Measurements from ENCODE around the gene CPLX1. TPM values are rescaled to one million over a fixed set of nuclear protein-coding genes. Genes with fewer than 3 reads are reported as not detected.

Gene CPLX1
- total RNA-seq, 1 experiment from 2014 or later: 3.9 TPM

- H3F3A ChIP-seq (ENCODE audit: insufficient read depth, low read depth): peaks cover 3% of the 10 kb centered on the region
- H3K27ac ChIP-seq: no peak overlapping the region
- no peaks in the 10 kb centered on the region for H3K9me3 ChIP-seq (ENCODE audit: insufficient read depth, low read depth)
- no peaks in the 10 kb centered on the region for H3K36me3 ChIP-seq (ENCODE audit: low read depth)
- H3K4me3 ChIP-seq: no peak overlapping the region
- no peaks in the 10 kb centered on the region for H3K79me2 ChIP-seq (ENCODE audit: low read depth)
- intact Hi-C loops (cut with micrococcal nuclease; ENCODE audit: unreplicated experiment): loop anchor here (10.0 kb wide), 1 partner anchor 47 kb away; no protein-coding TSS in a partner anchor
- CTCF ChIA-PET: no interaction called here
- no peaks in the 10 kb centered on the region for H3K9me2 ChIP-seq (ENCODE audit: insufficient read depth)
- BruUV-seq (replicated peaks): no TSS peak
- peaks cover 6% of the 10 kb centered on the region for H3K4me1 ChIP-seq (replicated peaks; ENCODE audit: insufficient read depth)
- no peak overlapping the region for H2AFZ ChIP-seq
- no peak overlapping the region for H3K4me2 ChIP-seq
- no peaks in the 10 kb centered on the region for H3K27me3 ChIP-seq (ENCODE audit: insufficient read depth, low read depth)
- POLR2A ChIA-PET (ENCODE audit: unreplicated experiment): no interaction called here
- no peak for DNase-seq
- H4K20me1 ChIP-seq (ENCODE audit: insufficient read depth): no peaks in the 10 kb centered on the region
- TF ChIP-seq CTCF (conservative IDR thresholded peaks at IDR 0.05): no peak
- no peak for TF ChIP-seq EZH2 (IDR thresholded peaks at IDR 0.05; ENCODE audit: low read depth)
Observed at GRCh38 chr4:788006-788635, 37.8 kb downstream of the CPLX1 start.

DNA sequence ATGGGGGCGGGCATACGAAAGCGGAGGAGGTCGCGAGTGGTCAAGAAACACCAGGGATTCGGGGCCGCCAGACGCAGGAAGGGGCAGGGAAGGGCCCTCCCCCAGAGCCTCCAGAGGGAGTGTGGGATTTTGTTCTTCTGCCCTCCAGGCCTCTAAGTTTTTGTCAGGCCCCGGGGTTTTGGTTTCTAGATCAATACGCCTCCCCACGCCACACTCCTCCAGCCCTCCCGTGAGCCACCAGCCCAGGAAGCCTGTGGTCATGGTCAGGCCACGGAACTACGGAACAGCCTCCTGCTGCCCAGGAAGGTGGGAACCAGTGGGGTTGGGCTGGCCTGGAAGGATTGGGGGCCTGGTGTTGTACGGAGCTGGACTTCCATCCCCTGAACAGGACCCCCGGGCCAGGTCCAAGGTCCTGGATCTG, 38.4 kb downstream of the CPLX1 start:
- H3K79me2 ChIP-seq (ENCODE audit: low read depth): no peaks in the 10 kb centered on the region
- H3K36me3 ChIP-seq (ENCODE audit: low read depth): no peaks in the 10 kb centered on the region
- peaks cover 8% of the 10 kb centered on the region for H3F3A ChIP-seq (ENCODE audit: insufficient read depth, low read depth)
- no peak overlapping the region for H3K4me3 ChIP-seq
- no peak overlapping the region for H3K4me2 ChIP-seq
- ChIA-PET CTCF (no interaction called here), POLR2A (ENCODE audit: unreplicated experiment) (no interaction called here)
- peaks cover 12% of the 10 kb centered on the region for H3K4me1 ChIP-seq (replicated peaks; ENCODE audit: insufficient read depth)
- no peak for TF ChIP-seq EZH2 (IDR thresholded peaks at IDR 0.05; ENCODE audit: low read depth)
- TF ChIP-seq CTCF (conservative IDR thresholded peaks at IDR 0.05): no peak
- H4K20me1 ChIP-seq (ENCODE audit: insufficient read depth): no peaks in the 10 kb centered on the region
- intact Hi-C loops (cut with micrococcal nuclease; ENCODE audit: unreplicated experiment): loop anchor here (10.0 kb wide), 1 partner anchor 47 kb away; no protein-coding TSS in a partner anchor
- BruUV-seq (replicated peaks): no TSS peak
- H3K9me2 ChIP-seq (ENCODE audit: insufficient read depth): no peaks in the 10 kb centered on the region
- H3K27ac ChIP-seq: no peak overlapping the region
- no peak for DNase-seq
- H3K27me3 ChIP-seq (ENCODE audit: insufficient read depth, low read depth): no peaks in the 10 kb centered on the region
- H3K9me3 ChIP-seq (ENCODE audit: insufficient read depth, low read depth): no peaks in the 10 kb centered on the region
- no peak overlapping the region for H2AFZ ChIP-seq

GRCh38 chr4:786861-787300, 39.0 kb downstream of the CPLX1 start:
- H3K36me3 ChIP-seq (ENCODE audit: low read depth): no peaks in the 10 kb centered on the region
- intact Hi-C loops (cut with micrococcal nuclease; ENCODE audit: unreplicated experiment): loop anchor here (10.0 kb wide), 1 partner anchor 48 kb away; no protein-coding TSS in a partner anchor
- POLR2A ChIA-PET (ENCODE audit: unreplicated experiment): no interaction called here
- H3K27ac ChIP-seq: no peak overlapping the region
- H3K27me3 ChIP-seq (ENCODE audit: insufficient read depth, low read depth): no peaks in the 10 kb centered on the region
- no peak overlapping the region for H2AFZ ChIP-seq
- H3K9me2 ChIP-seq (ENCODE audit: insufficient read depth): no peaks in the 10 kb centered on the region
- H3K4me2 ChIP-seq: no peak overlapping the region
- CTCF ChIA-PET: no interaction called here
- H4K20me1 ChIP-seq (ENCODE audit: insufficient read depth): no peaks in the 10 kb centered on the region
- H3K79me2 ChIP-seq (ENCODE audit: low read depth): no peaks in the 10 kb centered on the region
- H3F3A ChIP-seq (ENCODE audit: insufficient read depth, low read depth): peaks cover 13% of the 10 kb centered on the region
- H3K4me1 ChIP-seq (replicated peaks; ENCODE audit: insufficient read depth): peaks cover 15% of the 10 kb centered on the region
- H3K4me3 ChIP-seq: no peak overlapping the region
- no peak for DNase-seq
- TF ChIP-seq CTCF (conservative IDR thresholded peaks at IDR 0.05) (no peak), EZH2 (IDR thresholded peaks at IDR 0.05; ENCODE audit: low read depth) (no peak)
- no TSS peak for BruUV-seq (replicated peaks)
- H3K9me3 ChIP-seq (ENCODE audit: insufficient read depth, low read depth): no peaks in the 10 kb centered on the region

All from PC-9 (cell line).